HL-60/S4 (cell line): ENCODE data around the gene RNASE7.
"Not testable (repeated sequence)": the region's sequence is repeated elsewhere in the genome, so short reads cannot be mapped to it uniquely, and the experiment has no call there.

Experiments
- in situ Hi-C: fragments of 300-500 bp; cut with MboI; formaldehyde crosslinking; loops from 2 replicates; pipeline ENCODE4 v1.14.3; 2022; ENCODE audit warnings: low sequenced_read_pairs

RNASE7 gene

DNA sequence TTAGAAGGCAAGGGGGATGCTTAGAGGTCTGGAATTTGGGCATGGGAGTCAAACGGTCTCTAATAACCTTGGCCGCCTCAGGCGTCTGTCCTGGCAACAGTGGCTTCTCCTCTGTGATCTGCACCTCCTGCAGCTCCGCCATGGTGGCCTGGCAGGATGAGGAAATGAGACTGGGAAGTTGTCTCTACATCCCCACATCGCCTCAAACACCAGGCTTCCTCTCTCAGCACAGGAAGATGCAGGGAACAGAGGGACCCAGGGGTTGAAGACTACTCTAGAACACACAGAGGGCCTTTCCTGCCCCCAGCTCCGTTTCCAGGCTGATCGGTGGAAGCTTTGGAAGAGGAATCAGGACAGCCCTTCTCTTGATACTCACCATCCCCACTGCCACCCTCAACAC, 19.0 kb upstream of the RNASE7 start:
- in situ Hi-C loops: no loop called here

DNA sequence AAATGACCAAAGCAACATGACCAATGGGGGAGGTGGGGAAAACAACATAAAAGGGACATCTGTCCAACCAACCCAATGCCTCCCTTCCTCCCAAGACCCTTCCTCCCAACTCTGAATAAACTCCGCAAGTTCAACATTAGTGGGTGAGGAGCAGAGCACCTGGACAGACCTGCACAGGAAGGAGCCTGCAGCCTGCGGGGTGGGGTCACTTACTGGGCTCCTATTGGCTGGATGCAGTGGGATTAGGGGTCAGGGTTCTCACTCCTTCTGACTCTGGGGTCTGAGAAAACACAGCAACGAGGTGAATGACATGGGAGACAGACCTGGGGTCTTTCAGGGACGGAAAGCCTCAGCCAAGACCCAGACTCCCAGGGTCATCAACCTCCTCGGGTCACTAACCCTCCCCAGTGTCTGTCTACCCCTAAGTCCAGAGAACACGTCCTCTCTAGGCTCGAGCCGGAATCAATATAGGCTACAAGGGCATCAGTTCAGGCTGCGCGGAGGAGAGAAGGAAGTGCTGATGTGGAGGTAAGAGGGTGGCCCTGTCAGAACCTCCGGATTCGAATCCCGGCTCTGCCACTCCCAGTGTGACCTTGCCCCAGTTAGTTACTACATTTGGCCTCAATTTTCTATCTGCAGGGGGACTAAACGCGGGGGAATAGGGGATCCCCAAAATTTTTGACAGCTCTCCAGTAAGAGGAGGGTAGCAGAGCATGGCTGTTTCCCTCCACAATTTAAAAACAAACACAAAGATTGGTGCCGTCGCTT, 18.2 kb upstream of the RNASE7 start:
- in situ Hi-C loops: no loop called here

DNA sequence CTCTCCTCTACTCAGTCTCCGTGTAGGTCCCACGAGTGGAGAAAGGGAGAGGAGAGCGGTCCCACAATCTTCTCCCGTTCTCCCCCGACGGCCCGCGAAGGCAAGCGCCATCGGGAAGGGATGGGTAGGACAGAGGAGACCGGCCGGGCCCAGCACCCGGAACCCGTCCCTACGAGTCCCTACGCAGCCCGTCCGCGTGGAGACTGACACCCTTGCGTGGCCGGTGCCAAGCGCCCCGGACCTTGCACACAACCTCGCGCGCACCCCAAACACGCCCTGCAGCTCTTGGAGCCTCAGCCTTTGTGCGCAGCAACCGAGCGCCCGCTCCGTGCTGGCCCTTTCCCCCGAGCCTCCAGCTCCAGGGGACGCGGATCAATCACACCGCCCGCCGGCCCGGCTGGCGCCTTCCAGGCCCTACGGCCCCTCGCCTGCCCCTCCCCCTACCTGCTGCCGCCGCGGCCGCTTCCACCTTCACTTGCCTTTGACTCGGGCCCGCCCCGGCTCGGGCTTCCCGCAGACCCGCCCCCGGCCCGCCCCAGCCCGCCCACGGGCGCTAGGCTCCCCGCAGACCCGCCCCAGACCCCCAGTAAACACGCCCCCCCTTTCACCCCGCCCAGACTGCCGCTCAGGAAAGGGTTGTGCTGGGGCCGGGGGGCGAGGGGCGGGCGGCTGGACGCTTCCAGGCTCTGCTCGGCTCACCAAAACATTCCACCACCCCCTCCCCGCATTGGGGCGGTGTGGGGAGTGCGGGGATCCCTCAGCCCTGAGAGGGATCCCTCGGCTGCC, 17.4 kb upstream of the RNASE7 start, which contains the start of gene NDRG2:
Gene NDRG2, minus strand, starts transcription at position 477 of the 786 bp plus-strand sequence. CDS start 1,746 bp downstream, outside the sequence.
- in situ Hi-C loops: no loop called here

DNA sequence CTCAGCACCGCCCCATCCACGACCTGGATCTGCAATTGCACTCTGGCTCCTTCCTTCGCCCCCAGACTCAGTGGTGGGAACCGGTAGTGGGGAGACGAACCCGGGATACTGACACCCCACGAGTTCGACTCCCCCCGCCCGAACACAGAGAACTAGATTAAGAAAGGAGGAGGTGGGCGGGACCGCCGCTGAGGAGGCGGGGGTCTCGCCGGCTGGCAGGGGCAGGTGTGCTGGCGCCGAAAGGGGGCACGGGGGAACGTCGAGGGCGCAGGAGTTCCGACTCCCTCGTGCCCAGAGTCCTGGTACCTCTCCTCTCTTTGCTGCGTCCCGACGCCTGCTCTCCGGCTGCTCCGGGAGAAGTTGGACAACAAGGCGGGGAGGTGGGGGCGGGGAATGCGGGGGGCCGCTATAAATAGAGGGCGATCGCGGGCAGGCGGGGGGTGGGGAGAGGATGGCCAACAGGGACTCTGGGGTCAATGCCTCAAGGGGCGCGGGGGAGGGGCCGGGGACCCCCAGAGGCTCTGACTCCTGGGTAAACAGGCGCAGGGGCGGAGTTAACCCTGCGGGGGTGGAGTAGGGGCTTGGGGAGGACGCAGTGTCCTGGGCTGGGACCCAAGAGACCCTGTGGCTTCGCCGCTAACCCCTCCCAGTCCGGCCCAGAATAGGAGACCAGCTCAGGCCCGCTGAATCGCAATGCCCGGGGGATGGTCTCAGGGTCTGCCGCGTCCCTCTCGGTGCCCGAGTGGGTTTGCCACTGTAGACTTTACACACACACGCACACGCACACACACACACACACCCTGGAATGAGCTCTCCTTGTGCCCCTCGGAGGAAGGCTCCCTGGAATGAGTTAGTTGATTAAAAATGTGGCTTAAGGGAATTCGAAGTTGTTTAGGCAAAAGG, 16.5 kb upstream of the RNASE7 start:
- in situ Hi-C loops: no loop called here

DNA sequence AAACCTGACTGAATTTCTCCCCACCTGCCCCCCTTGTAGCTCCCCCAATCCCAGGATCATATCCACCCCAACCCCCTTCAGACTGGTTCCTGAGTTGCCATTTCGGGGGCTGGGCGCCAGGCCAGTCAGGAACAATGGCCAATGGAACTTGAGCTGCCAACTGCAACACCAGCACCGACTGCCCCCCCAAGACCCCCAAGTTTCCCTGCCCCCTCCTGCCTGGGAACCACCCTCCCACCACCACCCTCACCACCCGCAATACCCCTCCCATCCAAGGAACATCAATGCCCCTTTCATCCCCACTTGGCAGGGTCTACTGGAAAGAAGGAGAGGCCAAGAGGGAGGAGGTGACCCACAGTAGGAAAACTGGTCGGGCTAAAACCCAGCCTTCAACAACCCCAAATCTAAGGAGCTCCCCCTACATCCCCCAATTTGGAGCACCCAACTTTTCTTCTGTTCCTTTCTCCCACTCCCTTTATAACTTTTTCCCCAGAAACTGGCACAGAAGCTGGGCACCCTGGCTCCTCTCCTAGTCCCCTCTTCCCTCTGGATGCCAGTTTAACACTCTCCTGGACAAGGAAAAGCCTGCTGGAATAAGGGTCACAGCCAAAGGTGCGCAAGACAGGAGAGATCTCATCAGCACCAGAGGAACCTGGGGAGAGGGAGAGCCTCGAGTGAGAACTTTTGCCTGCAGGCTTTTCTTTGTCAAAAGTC, 15.7 kb upstream of the RNASE7 start:
- in situ Hi-C loops: no loop called here

DNA sequence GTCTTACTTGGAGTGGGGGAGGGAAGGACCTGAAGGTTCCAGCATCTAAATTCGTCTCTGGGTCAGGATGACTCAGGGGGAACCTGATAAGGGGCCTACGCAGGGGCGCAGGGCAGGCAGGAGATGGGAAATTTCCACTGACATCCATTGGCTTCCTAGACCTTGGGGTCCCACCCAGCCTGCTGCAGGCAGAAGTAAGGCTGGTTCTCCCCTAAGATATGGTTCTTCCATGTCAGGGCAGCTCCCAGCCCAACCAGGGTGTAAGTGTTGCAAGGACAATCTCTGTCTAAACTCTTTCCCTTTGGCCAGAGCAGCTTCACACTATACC, 15.2 kb upstream of the RNASE7 start:
- in situ Hi-C loops: no loop called here

DNA sequence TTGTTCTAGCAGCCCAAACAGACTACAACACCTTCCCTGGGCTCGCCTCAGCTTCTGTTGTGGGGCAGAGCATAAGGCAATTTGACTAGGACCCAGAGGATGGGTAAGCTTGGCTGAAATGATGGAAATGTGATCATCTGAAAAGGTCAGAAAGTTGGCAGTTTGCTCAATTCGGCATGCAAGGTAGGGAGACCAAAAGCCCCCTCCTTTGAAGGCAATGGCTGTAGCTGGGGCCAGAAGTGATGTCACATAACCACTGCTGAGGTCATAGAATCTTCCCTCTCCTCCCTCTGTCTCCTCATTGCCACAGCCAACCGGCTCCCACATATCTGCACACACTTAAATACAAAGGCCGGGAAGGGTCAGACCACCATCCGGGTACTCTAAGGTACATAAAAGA, 12.2 kb upstream of the RNASE7 start, which contains the start of gene TPPP2:
Gene TPPP2, plus strand, starts transcription at position 301 of the 400 bp plus-strand sequence. CDS start 365 bp downstream, outside the sequence.
- in situ Hi-C loops: no loop called here

DNA sequence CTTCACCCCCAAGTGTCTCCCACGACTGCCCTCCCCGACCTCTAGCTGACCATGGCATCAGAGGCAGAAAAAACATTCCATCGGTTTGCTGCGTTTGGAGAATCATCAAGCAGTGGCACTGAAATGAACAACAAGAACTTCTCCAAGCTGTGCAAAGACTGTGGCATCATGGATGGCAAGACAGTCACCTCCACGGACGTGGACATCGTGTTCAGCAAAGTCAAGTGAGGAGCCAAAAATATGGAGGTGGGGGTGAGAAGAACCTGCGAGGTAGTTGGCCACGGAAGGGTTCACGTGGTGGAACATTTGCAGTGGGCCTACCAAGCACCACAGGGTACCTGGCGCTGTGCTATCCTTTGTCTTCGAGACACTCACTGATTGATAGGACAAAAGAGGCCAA, 11.6 kb upstream of the RNASE7 start:
- in situ Hi-C loops: no loop called here

DNA sequence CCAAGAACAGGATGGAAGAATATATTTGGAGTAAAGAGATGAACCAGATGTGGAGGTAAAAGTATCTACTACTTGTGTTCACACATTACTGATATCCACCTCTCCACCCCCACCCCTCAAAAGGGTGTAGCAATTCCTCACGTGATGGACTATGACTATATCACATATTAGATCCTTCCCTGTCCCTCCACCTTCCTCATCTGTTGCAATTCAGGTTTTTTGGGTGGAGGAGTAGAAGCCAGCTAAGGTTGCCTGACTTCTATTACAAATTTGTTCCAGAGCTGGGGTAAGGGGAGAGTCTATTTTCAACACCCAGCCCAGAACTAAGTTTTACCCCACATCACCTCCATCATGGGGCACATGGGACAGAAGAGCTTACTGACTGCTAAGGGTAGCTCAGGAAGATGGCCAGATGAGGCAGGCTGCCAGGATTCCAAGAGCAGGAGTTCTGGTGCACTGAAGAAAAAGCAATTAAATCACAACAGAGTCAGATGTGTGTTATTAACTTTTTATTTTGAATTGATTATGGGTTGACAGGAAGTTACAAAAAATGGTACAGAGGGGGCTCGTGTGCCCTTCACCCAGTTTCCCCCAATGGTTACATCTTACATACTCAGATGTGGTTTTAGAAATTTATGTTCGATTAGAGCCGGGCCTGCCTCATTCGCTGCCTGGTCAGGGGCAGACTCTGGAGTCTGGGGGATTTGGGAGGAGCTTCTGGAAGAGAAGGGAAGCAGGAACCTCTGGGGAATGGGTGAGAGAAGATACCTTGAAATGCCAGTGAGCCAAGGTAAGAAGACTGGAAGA, 9.6 kb upstream of the RNASE7 start:
- in situ Hi-C loops: no loop called here

DNA sequence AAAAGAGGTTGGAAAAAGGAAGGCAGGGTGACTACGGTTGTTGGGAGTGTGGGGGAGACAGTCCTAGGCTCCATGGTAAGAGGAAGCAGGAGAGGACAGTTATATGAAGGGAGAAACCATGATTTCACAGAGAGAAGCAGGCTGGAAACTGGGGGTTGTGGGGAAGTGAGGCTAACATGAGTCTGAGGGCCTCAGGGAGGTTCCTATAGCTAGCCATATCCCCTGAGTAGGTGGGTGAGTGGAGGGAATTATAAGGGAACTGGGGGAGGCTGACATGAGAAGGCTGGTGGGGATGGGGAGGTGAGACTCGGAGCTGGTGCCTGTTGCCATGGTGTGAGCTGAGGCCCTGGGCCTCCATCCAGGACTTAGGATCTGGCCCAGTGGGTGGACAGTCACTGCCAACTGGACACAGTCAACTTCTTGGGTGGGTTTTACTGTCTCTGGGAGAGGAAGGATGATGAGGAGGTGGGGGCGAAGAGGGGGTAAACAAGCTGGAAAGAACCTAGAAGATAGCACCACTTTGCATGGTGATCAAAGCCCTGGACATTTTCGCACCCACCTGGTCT, 8.9 kb upstream of the RNASE7 start:
- in situ Hi-C loops: no loop called here

DNA sequence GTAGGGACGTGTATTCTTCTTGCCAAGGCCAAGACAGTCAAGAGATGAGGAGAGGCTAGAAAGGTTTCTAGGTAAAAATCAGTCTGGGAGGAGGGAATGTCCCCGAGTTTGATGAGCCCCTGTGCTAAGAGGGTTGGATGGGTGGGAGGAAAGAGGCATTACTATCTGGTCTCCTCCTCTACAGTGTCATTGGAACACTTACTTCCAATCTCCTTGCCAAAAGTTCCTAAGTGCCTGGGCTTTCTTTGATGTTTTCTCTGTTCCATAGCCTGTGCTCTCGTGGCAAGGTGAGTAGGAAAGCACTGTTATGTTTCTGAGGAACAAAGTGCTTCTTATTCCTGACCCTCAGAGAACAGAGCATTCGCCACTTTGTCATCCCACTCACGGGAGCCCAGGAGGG, 7.5 kb upstream of the RNASE7 start, which contains the start of gene RNASE13:
Gene RNASE13, minus strand, starts transcription at position 101 of the 400 bp plus-strand sequence. CDS start 519 bp downstream, outside the sequence.
- in situ Hi-C loops: no loop called here

DNA sequence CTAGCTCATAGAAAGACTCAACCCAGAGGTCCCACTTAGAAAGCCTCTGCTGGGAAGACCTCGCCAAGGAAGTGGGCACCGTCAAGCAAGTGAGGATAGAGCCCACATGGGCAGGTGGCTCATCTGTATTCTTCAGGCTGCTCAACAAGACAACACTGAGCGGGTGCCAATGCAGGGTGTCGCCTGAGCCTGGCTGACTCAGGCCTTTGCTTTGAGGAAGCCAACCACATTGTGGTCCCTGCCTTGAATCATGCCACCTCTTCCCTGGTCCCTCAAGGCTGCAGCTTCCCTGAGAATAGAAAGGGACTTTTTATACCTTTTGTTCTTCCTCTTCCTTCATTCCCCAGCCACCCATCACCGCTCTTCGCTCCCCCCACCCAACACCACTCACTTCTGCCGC, 5.4 kb upstream of the RNASE7 start:
- in situ Hi-C loops: no loop called here

DNA sequence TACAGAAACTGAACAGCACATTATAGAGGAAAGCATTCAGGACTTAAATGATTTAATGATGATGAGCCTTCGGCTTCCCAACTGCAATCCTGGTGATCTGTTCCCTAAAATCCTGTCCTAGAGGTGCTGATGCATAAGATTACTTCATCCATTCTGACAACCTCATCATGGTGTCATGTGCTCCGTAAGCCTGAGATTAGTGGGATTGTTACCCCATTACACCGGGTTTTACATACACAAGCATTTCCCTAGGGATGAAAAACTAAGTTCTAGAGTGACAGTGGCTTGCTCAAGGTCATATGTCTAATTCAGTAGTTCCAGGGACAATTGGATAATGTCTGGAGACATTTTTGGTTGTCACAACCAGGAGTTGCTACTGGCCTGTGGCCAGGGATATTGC, 5.0 kb upstream of the RNASE7 start:
- in situ Hi-C loops: no loop called here

DNA sequence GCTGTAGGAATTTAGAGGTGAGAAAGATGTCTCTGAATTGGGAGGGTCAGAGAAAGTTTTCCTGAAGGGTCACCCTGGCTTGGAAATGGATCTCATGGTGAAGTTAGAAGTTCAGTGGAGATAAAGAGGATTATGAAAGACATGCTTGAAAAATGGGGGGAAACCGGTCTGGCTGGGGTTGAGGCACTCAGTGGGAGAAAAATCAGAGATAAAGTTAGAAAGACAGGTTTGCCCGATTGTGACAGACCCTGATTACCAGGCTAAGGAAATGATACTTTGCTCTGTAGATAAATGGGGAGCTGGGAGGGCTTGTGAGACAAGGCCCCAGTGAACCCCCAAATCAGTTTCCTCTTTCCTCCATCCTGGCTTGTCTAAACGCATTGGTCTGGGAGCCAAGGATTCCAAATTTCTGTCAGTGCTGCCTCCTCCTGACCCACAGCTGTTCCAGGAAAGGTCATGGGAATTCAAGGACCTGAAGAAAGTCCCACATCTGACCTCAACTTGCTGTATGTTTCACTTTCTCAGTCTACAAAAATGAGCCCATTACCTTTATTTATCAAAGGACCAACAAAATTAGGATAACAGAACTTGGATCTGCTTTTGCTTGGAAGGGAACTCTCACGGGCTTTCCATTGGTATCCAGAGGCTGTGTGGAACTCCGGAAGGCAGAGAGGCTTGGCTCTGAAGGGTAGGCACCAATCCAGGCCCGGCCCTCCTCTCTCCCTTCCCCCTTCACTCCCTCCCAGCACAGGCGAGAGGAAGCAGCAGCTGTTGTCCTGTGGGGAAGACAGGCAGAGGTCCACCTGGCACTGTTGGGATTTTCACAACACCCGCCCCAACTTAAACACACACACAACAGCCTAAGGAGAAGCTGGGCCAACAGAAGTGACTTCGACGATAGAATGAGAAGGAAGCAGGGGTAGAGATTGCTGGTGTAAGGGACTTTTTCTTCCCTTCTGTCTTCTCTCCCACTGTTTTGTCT, 3.4 kb upstream of the RNASE7 start:
- in situ Hi-C loops: no loop called here

DNA sequence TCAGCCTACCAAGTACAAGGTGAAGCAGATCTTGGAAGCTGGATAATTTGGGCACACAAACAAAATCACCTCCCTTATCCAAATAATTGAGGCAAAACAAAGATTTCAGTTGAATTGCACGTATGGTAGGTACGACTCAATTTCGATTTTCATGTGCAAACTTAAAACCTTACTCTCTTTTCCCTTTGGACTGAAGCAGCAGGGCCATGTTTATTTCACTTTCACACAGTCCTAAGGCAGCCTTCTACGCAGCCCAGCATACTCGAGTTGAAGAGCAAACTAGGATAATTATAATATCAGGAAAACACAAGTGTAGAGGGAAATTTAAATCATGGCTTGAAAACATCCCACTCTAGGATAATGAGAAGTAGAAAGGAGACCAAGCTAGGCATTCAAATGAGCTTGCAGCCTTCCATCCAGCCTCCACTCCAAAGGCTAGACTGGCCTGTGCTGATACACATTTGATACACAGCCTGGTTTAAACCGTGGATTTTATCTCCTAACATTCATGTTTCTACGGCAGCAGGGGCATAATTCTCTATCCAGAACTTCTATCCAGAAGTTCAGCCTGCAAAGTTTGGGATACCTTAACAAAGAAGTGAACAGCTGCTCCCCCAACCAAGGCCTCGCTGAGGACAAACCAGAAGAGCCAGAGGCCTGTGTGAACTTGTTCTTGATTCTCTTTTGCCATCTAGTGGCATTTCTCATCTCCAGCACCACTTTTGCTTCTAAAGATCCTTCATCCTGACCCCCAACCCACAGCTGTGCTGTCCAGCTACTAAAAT, 2.4 kb upstream of the RNASE7 start:
- in situ Hi-C loops: no loop called here

DNA sequence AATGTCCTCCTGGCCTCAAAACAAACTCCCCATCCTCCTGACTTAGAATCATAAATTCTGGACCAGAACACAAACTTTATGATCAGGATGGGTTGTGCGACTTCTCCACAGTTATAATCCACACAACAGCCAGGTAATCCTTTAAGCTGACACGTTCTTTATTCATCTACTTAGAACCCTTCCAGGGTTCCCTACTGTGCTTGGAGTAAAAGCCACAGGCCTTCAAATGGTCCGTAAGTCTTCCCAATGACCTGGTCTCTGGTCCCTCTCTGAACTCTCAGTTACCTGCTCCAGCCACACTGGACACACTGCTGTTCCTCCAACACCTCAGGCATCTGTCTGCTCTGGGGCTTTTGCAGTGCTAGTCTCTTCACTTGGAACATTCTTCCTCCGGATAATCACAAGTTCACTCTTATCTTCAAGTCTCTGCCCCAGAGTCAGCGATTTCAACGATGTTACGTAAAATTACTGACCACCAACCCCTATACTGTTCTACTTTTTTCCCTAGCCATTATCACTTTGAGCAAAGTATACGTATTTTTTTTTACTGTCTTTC, 1.7 kb upstream of the RNASE7 start:
- in situ Hi-C loops: no loop called here

DNA sequence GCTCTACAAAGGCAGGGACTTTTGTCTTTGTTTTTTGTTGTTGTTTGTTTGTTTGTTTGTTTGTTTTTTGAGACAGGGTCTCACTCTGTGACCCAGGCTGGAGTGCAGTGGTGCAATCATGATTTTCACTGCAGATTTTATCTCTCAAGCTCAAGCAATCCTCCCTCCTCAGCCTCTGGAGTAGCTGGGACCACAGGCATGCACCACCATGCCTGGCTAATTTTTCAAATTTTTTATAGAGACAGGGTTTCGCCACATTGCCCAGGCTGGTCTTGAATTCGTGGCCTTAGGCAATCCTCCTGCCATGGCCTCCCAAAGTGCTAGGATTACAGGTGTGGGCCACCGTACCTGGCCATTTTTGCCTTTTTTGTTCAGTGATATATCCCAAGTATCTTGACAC, 1.2 kb upstream of the RNASE7 start:
- in situ Hi-C loops: not testable (repeated sequence)
